Gastrocnemius medialis (tissue), 4 donors: ENCODE results near the gene UTP4. TPM values are rescaled to one million over a fixed set of nuclear protein-coding genes. Genes with fewer than 3 reads are reported as not detected.
A peak's percentile ranks its signal among the peaks of the same experiment; 100 is the strongest.

Experiments
- ATAC-seq, 2 donors: fragments of 150-250 bp; one replicate each; pipeline ENCODE4 v1.9.1; 2016
- DNase-seq, 2 donors: peaks; one replicate each; pipeline ENCODE4 v3.0.0-alpha.2; 2019
- H3K27ac ChIP-seq, 4 donors: fragments of 200-600 bp; sonication (generic); 1 replicate in 1 of 4; 2 replicates in 3 of 4; pipeline ENCODE4 v1.5.1; 2016 to 2018; ENCODE audit warnings: mild to moderate bottlenecking in 2 of 4, moderate library complexity in 1 of 4
- H3K27me3 ChIP-seq, 3 donors: fragments of 200-600 bp; sonication (generic) in 2 of 3; 1 replicate in 1 of 3; 2 replicates in 2 of 3; pipeline versions ENCODE4 v1.5.1 to v1.6.0; 2016 to 2019; ENCODE audit warnings: mild to moderate bottlenecking in 1 of 3, moderate library complexity in 1 of 3
- H3K36me3 ChIP-seq, 2 donors: fragments of 200-600 bp; sonication (generic) in 1 of 2; one replicate each; pipeline ENCODE4 v1.5.1; 2017 to 2018
- H3K4me1 ChIP-seq, 2 donors: fragments of 200-600 bp; sonication (generic) in 1 of 2; one replicate each; pipeline ENCODE4 v1.5.1; 2016 to 2017; ENCODE audit warnings: mild to moderate bottlenecking in 2 of 2
- H3K4me3 ChIP-seq, 4 donors: fragments of 200-600 bp; sonication (generic) in 3 of 4; 1 replicate in 1 of 4; 2 replicates in 3 of 4; pipeline ENCODE4 v1.5.1; 2016 to 2019; ENCODE audit warnings: mild to moderate bottlenecking in 2 of 4
- H3K9me3 ChIP-seq, 3 donors: fragments of 200-600 bp; sonication (generic) in 2 of 3; 1 replicate in 1 of 3; 2 replicates in 2 of 3; pipeline ENCODE4 v1.5.1; 2016 to 2019
- POLR2A ChIP-seq, 2 donors: fragments of 450-650 bp; IDR thresholded peaks; one replicate each; pipeline ENCODE4 v1.6.1; 2017; ENCODE audit warnings: antibody characterized with exemption in 2 of 2, mild to moderate bottlenecking in 2 of 2, moderate library complexity in 2 of 2
- in situ Hi-C, 4 donors: fragments of 200-750 bp; cut with MboI; loops; one replicate each; pipeline versions ENCODE4 v1.15.0 to v1.8.0; 2017; ENCODE audit warnings: low sequenced_read_pairs in 4 of 4
- intact Hi-C: fragments of 100-400 bp; cut with DNase I; formaldehyde crosslinking; loops from one replicate; pipeline ENCODE4 v1.15.1; 2023; ENCODE audit warnings: low total_unique reads
- total RNA-seq, 4 donors: library from RNA; depleted of rRNA; stranded (reverse); fragments of >200 nt; gene quantifications; one replicate each; pipeline versions ENCODE4 v1.1.0 to v1.2.3, GENCODE V29; 2016
- TF ChIP-seq, protein P1 (sequence below), 5 experiments: fragments of 450-650 bp in 3 of 5; fragments of 200-600 bp in 2 of 5; sonication (generic) in 2 of 5; IDR thresholded peaks in 4 of 5; conservative IDR thresholded peaks in 1 of 5; 1 replicate in 4 of 5; 2 replicates in 1 of 5; pipeline ENCODE4 v1.5.1; 2016 to 2019; ENCODE audit warnings: antibody characterized with exemption in 5 of 5, mild to moderate bottlenecking in 3 of 5, moderate library complexity in 3 of 5

UTP4 gene
- total RNA-seq, 4 donors from 2014 or later: 33.1 to 44.2 (median 35.5) TPM

DNA sequence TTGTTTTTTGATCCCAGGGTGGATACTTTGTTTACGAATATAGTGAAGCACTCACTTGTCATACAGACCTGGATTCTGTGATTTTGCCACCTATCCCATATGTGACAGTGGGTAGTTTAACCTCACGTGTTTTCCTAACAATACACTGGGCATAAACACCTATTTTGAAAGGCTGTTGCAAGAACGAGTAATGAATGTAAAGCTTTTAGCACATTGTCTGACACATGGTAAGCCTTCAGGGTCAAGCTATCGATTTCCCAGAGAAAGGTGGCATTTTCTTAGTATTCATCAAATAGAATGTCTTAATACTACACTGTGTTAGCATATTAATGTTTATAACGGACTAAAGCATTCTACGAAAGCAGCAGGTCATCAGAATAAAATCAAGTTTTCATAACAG, 2.0 kb upstream of the UTP4 start:
- DNase-seq (no peak), ATAC-seq (no peak)
- H3K4me3 ChIP-seq: peak overlapping the region in 1 of 4 donors; percentile 85

DNA sequence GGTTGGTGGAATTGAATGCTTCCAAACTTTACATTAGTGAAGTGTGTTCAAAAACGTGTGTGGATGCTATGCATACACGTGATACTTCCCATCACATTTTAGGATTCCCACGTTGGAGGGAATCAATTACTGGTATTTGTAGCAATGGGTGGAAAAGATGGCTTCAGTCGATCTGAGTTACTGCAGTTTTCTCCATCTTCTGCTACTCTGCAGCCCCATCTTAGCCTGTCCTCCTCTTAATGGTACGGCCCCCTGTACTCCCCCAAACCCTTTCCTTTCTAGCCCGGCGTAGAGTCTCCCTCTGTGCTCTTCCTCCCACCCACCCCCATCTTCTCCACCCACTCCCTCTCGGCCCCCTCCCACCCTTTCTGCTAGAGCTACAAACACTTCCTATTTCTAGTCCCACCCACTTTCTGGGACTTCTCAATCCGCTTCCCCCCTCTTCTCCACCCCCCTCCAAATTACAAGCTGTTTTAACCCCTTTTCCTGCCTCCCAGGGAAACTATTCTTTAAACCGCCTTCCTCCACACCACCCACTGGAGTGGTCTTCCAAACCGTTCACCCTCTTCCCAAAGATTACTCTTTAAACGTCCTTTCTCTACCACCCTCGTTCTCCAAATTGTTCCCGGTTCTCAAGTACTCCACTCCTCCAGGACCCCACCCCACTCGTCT, 1.1 kb upstream of the UTP4 start:
- H3K9me3 ChIP-seq: no peaks in the 10 kb centered on the region
- H3K36me3 ChIP-seq: no peaks in the 10 kb centered on the region
- DNase-seq (no peak), ATAC-seq (no peak)
- H3K4me1 ChIP-seq: peaks cover 26 to 29% of the 10 kb centered on the region in 2 donors
- TF ChIP-seq, protein P1, sequence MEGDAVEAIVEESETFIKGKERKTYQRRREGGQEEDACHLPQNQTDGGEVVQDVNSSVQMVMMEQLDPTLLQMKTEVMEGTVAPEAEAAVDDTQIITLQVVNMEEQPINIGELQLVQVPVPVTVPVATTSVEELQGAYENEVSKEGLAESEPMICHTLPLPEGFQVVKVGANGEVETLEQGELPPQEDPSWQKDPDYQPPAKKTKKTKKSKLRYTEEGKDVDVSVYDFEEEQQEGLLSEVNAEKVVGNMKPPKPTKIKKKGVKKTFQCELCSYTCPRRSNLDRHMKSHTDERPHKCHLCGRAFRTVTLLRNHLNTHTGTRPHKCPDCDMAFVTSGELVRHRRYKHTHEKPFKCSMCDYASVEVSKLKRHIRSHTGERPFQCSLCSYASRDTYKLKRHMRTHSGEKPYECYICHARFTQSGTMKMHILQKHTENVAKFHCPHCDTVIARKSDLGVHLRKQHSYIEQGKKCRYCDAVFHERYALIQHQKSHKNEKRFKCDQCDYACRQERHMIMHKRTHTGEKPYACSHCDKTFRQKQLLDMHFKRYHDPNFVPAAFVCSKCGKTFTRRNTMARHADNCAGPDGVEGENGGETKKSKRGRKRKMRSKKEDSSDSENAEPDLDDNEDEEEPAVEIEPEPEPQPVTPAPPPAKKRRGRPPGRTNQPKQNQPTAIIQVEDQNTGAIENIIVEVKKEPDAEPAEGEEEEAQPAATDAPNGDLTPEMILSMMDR (IDR thresholded peaks at IDR 0.05 in 4 of 5, conservative IDR thresholded peaks at IDR 0.05 in 1 of 5): no peak
- H3K4me3 ChIP-seq: peak overlapping the region; percentile 79 to 97 (median 86)
- H3K27me3 ChIP-seq: no peaks in the 10 kb centered on the region
- H3K27ac ChIP-seq: peak overlapping the region; percentile 86 to 94 (median 92)
- intact Hi-C loops (loop anchor here (5.0 kb wide), 1 partner anchor 604 kb away; no protein-coding TSS in a partner anchor), in situ Hi-C loops (no loop called here)

More for the DNA sequence above, 2.0 kb upstream of the UTP4 start:
- no peaks in the 10 kb centered on the region for H3K36me3 ChIP-seq
- in situ Hi-C loops: no loop called here
- H3K27me3 ChIP-seq: no peaks in the 10 kb centered on the region
- H3K9me3 ChIP-seq: no peaks in the 10 kb centered on the region
- H3K27ac ChIP-seq: peak overlapping the region in 1 of 4 donors; percentile 94
- TF ChIP-seq POLR2A (IDR thresholded peaks at IDR 0.05): no peak
- TF ChIP-seq, protein P1 (IDR thresholded peaks at IDR 0.05 in 4 of 5, conservative IDR thresholded peaks at IDR 0.05 in 1 of 5): no peak
- intact Hi-C loops: loop anchor here (5.0 kb wide), 1 partner anchor 603 kb away; no protein-coding TSS in a partner anchor
- H3K4me1 ChIP-seq: peaks cover 26 to 29% of the 10 kb centered on the region in 2 donors

DNA sequence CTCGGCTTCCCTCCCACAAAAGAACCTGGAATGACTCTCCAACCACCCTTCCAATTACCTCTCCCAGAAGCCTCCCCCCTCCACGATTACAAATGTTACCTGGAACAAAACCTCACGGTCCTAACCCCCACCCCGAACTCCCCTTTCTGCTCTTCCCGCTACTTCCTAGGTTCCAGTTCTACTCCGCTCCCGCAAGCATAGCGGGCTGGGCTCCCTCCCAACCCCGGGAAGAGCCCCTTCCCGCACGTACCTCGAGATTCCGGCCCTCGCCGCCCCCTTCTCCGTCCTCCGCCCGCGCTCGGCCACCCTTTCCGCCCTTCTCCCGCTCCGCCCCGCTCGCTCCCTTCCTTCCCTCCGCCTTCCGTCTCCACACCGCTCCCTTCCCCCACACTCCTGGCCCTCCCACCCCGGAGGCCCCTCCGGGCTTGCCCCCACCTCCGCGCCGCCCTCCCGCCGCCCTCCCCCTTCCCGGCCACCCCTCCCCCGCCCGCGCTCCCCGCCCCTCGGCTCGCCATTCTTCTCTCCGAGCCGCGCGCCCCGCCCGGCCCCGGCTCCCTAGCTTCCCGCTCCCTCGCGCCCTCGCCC, 518 bp upstream of the UTP4 start:
- Histone ChIP-seq H3K4me3 (peak overlapping the region; percentile 79 to 97 (median 86)), H3K36me3 (peaks cover 0 to 4% of the 10 kb centered on the region in 2 donors), H3K4me1 (peaks cover 26 to 29% of the 10 kb centered on the region in 2 donors), H3K27ac (peak overlapping the region; percentile 86 to 94 (median 92)), H3K9me3 (no peaks in the 10 kb centered on the region), H3K27me3 (no peaks in the 10 kb centered on the region)
- ATAC-seq: peak; percentile 75 to 79
- no peak for TF ChIP-seq POLR2A (IDR thresholded peaks at IDR 0.05)
- TF ChIP-seq, protein P1 (IDR thresholded peaks at IDR 0.05 in 4 of 5, conservative IDR thresholded peaks at IDR 0.05 in 1 of 5): no peak
- peak; percentile 43 to 55 for DNase-seq
- intact Hi-C loops: loop anchor here (1.0 to 5.0 kb wide), 4 partner anchors 41 to 605 kb away; partner anchors contain the start of genes NFAT5 and SNTB2
- in situ Hi-C loops: no loop called here

DNA sequence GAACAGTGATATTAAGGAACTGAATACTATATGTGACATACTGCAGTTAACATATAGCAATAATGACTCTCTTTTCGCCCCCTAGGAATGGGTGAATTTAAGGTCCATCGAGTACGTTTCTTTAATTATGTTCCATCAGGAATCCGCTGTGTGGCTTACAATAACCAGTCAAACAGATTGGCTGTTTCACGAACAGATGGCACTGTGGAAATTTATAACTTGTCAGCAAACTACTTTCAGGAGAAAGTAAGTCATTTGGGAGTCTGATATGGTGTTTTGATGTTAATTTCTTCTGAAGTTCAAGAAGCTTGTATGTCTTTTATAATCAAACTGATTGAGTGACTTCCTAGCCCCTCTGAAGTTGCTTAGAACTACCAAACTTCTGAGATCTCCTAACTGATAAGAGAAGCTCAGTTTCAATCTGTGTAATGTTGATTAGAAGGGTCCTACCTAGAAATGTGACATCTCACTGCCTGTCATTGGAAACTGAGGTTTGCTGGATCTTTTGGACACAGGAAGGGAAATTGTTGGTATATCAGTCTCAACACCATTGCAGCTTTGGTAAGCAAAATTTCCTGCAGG, 1.0 kb downstream of the UTP4 start:
- Histone ChIP-seq H3K4me3 (peak overlapping the region; percentile 79 to 97 (median 86)), H3K27me3 (no peaks in the 10 kb centered on the region), H3K4me1 (peaks cover 26 to 29% of the 10 kb centered on the region in 2 donors), H3K27ac (peak overlapping the region in 3 of 4 donors; percentile 86 to 94 (median 90)), H3K36me3 (peaks cover 0 to 20% of the 10 kb centered on the region in 2 donors), H3K9me3 (no peaks in the 10 kb centered on the region)
- no peak for TF ChIP-seq POLR2A (IDR thresholded peaks at IDR 0.05)
- TF ChIP-seq, protein P1 (IDR thresholded peaks at IDR 0.05 in 4 of 5, conservative IDR thresholded peaks at IDR 0.05 in 1 of 5): no peak
- in situ Hi-C loops (no loop called here), intact Hi-C loops (loop anchor here (2.0 to 5.0 kb wide), 2 partner anchors 39 to 606 kb away; no protein-coding TSS in a partner anchor)
- no peak for ATAC-seq
- DNase-seq: no peak
